ENCODE measurements around the gene UBE2G1.

The UBE2G1 gene

GRCh38 chr17:4241535-4241934 is 124.9 kb downstream of the UBE2G1 start:
- DNase-seq = no peak

GRCh38 chr17:4236456-4236855 is 130.0 kb downstream of the UBE2G1 start:
- no peak for DNase-seq

GRCh38 chr17:4235372-4236279 is 130.8 kb downstream of the UBE2G1 start:
- no peak for DNase-seq

GRCh38 chr17:4234401-4234800 is 132.1 kb downstream of the UBE2G1 start:
- DNase-seq = no peak

- no peak for DNase-seq
Observed at GRCh38 chr17:4233668-4234258, 132.7 kb downstream of the UBE2G1 start.

GRCh38 chr17:4232168-4232813 is 134.2 kb downstream of the UBE2G1 start:
- no peak for DNase-seq

- DNase-seq = no peak
Observed at GRCh38 chr17:4229627-4230541, 136.6 kb downstream of the UBE2G1 start.

- DNase-seq = no peak
Observed at GRCh38 chr17:4221899-4222659, 144.4 kb downstream of the UBE2G1 start.

- DNase-seq = no peak
Observed at GRCh38 chr17:4221163-4221562, 145.3 kb downstream of the UBE2G1 start.

- DNase-seq = no peak
Observed at GRCh38 chr17:4220655-4221054, 145.8 kb downstream of the UBE2G1 start.

Measured in activated gamma-delta T cell (primary cell).